GM21526 (cell line): ENCODE results near the gene IRF1.
"Not testable (repeated sequence)": the region's sequence is repeated elsewhere in the genome, so short reads cannot be mapped to it uniquely, and the experiment has no call there.

Source experiments
- ATAC-seq: cut with Tn5 transposase; IDR thresholded peaks from one replicate; pipeline ENCODE4 v1.9.1; 2021; ENCODE audit warnings: moderate library complexity; ENCODE audit not compliant: unreplicated experiment, low FRiP score

Gene IRF1

DNA sequence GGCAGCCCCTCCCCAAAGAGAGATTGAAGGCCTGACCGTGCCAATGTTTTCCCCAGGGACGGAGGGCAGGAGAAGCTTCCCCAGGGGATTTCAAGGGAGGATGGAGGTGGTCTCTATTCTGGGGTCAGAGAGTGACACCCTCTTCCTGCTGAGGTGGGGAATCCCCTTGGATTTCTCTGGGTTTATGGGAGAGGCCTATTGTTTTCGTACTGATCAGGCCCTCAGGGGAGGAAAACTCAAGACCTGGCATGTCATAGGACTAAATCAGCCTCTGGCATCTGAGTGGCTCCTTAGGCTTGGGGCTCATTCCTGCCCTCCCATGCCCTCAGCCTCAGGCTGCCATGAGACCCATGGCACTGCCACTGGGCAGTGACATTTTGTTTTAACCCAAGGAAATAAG lies 44.6 kb downstream of the IRF1 start:
- ATAC-seq, result no peak

DNA sequence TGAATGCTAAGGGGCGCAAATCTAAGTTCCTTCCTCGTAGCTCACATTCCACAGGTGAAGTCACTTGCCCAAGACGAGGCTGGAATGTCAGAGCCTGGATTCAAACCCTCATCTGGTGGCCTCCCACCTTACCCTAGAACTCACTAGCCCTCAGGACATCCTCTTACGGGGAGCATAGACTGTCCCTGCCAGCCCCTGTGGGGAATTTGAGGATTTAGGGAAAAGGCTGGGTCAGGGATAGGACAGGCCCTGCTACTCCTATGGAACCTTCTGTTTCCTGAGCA lies 45.0 kb downstream of the IRF1 start:
- ATAC-seq, result no peak

DNA sequence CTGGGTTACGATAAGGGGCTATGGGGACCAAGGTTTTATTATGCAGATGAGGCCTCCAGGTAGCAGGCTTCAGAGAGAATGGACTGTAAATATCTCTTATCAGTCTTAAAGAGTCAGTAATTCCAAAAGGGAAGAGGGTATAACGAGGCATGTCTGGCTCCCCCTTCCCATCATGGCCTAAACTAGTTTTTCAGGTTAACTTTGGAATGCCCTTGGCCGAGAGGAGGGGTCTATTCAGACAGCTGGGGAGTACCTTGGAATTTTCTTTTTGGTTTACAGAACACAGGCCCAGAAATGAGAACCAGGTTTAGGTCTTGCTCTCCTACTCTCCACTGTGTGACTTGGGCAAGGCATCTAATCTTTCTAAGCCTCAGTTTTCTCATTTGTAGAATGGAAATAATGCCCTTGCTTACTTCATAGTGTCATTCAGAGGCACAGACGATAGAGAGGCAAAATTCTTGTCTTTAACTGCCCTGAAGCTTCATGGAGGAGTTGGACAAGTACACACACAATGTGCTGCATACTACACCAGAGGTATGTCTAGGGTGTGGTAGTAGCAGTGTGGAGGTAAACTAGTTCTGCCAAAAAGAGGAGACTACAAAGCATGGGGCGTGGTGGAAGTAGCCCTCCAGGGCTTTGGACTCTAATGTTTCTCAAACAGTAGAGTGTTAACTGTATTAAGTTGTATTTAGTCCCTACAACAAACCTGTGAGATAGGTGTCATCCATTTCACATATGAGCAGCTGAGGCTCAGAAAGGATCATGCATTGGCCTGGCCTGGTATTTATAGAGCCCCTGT lies 45.5 kb downstream of the IRF1 start:
- no peak for ATAC-seq

DNA sequence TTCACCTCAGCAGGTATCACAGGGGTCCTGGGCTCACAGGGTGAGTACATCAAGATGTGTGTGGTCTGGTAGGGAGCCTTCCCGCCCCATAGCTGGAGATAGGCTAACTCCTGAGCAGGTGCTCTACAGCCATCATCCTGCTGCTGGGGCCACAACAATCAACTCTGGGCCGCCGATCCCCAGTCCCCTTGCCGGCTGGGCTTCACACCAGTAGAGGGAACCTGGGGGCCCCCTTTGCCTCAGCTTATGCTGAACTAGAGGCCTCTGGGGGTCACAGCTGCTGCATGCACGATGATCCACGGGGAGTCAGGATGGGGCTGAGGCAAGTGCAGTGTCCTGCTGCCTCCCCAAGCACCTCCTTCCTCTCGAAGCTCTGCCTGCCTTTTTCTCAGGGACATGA lies 46.5 kb downstream of the IRF1 start:
- ATAC-seq, result no peak

DNA sequence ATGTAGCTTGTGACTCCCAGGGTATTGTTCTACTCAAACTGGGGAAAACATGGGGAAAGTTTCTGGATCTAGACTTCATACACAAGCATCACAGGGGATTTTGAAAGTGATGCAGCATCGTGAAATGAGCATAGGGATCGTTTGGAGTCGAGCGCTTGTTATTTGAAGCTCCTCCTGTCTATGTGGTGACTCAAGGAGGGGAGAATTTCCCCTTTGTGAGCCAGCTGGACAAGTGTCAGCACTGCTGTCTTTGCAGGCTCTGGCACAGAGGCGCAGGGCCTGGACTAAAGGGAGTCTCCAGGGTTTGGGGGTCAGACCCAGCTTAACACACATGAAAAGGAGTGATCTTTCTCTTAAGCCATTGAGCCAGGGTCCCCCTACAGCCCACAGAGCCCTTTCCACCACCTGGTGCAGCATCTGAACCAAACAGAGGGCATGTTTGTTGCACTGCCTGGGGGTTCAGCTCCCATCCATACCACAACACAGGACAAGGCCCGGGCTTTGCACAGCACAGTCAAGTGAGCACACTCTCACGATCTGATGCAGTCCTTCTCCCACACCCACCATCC lies 51.0 kb downstream of the IRF1 start:
- ATAC-seq, result no peak

DNA sequence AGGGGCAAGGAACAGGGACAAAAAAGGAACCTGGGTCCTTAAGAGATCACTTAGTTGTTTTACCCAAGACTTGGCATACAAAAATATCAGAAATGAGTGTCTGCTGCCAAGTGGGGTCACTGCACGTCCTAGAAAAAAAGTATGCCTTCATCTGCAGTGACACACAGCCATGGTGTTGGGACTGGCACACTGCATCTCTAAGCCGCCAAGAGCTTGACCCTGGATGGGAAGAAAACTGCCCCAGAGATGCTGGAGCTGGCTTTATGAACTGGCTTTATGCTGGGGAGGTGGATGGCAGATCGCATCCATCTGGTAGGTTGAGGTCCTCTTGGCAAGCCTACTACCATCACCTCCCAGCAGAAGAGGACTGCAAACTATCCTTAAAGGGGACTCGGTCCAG lies 51.7 kb downstream of the IRF1 start:
- ATAC-seq, result no peak

DNA sequence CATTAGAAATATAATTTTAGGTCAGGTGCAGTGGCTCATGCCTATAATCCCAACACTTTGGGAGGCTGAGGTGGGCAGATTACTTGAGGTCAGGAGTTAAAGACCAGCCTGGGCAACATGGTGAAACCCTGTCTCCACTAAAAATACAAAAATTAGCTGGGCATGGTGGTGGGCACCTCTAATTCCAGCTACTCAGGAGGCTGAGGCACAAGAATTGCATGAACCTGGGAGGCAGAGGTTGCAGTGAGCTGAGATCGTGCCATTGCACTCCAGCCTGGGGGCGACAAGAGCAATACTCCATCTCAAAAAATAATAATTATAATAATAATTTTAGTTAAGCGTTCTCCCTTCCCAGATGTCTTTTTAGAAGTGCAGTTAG lies 52.3 kb downstream of the IRF1 start:
- ATAC-seq, result not testable (repeated sequence)

DNA sequence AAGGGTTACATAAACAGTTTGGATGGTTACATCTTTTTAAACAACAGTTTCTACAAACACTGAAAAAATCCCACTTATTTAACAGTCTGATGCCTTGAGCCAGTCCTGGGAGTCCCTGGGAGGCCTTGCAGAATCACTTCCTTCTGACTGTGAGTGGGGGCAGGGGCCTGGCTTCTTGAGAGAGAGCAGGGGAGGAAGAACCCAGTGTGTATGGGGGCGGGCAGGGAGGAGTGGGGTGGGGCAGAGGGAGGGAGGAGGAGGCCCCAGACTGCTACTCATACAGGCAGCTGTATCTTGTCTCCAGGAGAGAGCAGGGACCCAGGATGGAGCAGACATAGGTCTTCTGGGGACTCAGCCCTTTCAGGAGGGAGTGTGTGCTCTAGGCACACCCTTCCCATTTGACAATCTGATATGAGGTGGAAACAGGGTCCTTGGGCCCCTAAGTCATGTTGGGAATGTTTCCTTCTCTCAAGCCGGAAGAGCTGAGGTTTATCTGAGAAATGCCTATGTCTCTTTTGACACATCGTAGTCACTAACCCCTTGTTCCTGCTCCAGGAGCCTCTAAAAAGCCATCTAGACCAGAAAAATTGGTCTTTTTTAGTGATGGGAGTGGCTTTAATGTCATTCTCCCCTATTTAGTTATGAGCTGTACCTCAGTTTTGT lies 52.8 kb downstream of the IRF1 start:
- peak; percentile 88 for ATAC-seq

DNA sequence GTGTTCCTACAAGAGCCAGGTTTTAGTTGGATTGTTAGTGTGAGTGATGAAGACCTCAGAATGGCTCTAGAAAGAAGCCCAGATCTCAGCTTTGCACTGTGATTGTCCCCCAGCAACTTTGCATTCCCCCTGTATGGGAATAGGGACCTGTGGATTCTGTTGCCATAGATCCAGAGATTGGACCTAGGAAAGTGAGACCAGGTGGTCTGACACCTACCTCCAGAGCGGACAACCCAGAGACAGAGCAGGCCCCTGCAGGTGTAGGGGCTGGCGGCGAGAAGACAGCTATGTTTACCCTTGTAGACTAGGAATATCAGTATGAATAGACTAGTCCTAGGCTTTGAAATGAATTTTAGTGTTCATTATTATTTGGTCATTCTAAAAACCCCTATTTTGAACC lies 53.6 kb downstream of the IRF1 start:
- no peak for ATAC-seq

DNA sequence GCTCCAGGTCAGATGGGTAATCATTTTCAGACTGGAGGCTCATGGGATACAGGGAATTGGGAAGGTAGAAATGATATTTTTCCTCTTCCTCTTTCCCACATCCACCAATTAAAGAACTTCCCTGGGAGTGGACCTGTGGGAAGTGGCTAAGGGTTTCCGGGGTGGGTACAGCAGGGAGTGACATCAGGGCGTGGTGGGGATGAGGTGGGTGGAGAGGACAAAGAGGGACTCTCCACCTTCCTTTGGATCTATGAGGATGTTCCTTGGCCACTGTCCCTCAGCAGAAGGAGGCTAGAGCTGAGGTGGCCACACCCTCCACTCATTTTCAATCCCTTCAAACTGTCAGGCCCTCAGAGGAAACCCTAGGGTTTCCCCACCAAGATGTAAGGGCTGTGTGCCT lies 54.7 kb downstream of the IRF1 start:
- ATAC-seq, result no peak

DNA sequence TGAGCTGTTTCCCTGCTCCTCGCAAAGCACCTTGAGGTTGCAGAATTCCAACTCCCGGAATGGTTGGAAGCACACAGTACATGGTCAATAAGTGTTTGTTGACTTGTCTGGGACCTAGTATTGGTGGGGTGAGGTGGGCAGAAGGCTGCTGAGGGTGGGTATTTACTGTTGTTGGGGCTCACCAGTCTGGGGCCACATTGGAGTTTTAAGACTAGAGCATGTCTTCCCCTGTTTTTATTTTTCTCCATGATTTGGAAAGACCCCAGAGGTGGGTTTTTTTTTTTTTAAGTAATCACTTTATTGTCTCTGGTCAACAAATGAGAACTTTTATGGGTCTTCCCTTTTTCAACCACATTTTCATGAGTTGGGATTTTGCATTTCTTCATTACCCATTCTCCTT lies 55.1 kb downstream of the IRF1 start:
- ATAC-seq, result no peak

DNA sequence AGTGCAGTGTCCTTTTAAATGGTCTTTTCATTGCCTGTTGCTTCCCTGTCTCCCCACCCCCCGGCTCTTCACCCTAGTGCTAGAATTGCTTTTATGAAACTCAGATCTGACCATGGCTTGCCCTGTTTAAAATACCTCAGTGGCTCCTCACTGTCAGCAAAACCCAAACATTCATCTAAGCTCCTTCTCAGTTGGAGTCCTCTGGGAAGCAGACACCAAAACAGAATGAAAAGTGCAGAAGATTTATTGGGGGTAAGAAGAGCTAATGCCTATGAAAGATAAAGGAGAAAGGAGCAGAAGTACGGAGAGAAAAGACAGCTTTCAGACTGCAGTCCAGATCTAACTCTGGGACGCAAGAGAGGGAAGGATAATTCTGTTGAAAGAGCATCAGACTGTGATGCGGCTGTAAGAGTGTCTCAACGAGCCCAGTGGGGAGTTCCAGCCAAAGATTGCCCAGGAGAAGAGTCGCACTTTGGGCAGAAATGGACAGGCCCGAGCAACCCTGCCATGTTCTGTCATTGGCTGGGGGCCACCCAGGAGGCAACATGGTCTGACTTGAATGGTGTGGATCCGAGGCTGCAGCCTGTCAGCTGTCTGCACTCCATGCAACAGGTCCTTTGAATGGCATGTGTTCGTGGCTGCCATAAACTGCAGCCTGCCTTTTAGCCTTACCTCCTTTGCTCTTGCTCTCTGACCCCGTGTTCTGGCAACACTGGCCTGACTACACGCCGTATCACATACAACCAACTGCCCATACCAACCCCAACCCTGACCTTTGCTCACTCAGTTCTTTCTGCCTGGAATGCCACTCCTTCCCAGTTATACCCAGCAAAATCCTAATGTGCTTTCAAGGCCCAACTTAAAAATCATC lies 55.9 kb downstream of the IRF1 start:
- ATAC-seq, result no peak

DNA sequence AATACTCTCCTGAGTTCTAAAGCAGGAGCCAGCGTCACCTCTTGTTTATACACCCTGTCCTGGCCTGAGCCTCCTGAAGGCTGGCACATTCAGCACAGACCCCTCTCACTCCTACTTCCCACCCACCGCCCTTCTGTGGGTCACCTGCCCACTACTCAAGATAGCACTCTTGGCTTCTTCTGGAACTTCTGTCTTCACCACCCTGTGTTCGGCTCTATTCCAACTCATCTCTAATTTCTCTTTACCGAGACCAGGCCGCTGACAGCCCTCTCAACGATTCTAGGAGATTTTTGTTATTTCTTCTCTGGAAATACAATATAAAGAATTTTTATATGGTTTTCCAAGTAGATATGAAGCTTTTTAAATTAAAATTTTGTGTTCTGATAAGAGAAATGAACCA lies 57.4 kb downstream of the IRF1 start:
- no peak for ATAC-seq

DNA sequence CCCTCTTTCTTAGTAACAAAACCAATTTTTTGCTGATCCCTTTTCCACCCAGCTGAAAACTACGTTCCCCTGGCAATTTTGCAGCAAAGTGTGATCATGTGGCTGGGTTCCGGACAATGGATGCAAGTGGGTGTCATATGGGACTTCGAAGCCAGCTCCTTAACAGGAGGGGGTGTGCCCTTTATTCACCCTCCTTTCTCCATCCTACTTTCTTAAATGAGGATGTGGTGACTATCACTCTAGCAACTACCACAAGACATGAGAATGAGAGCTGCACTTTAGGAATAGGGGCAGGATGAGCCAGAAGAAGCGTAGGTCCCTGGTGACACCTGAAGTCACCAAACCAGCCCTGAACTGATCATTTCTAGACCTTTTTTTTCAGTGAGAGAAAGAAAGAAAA lies 58.9 kb downstream of the IRF1 start:
- no peak for ATAC-seq
